Tibial nerve (tissue), 4 donors: ENCODE measurements around the gene KRTAP10-8. TPM values are rescaled to one million over a fixed set of nuclear protein-coding genes. Genes with fewer than 3 reads are reported as not detected.

Experiments used
- DNase-seq, 2 donors: peaks; one replicate each; pipeline ENCODE4 v3.0.0-alpha.2; 2019; ENCODE audit warnings: low spot score in 2 of 2
- H3K27ac ChIP-seq, 4 donors: fragments of 200-600 bp; sonication (generic) in 3 of 4; one replicate each; pipeline ENCODE4 v1.5.1; 2017 to 2019; ENCODE audit warnings: mild to moderate bottlenecking in 1 of 4
- H3K27me3 ChIP-seq, 2 donors: fragments of 200-600 bp; sonication (generic) in 1 of 2; one replicate each; pipeline versions ENCODE4 v1.5.1 to v1.6.0; 2017 to 2019
- H3K36me3 ChIP-seq, 3 donors: fragments of 200-600 bp; sonication (generic); one replicate each; pipeline ENCODE4 v1.5.1; 2018 to 2019
- H3K4me1 ChIP-seq, 4 donors: fragments of 200-600 bp; sonication (generic) in 3 of 4; one replicate each; pipeline ENCODE4 v1.5.1; 2017 to 2019
- H3K4me3 ChIP-seq, 4 donors: fragments of 200-600 bp; sonication (generic) in 3 of 4; one replicate each; pipeline ENCODE4 v1.5.1; 2017 to 2019; ENCODE audit warnings: mild to moderate bottlenecking in 1 of 4, moderate library complexity in 1 of 4
- H3K9me3 ChIP-seq, 4 donors: fragments of 200-600 bp; sonication (generic) in 3 of 4; one replicate each; pipeline ENCODE4 v1.5.1; 2017 to 2019
- EP300 ChIP-seq, 2 donors: sonication (generic); formaldehyde crosslinking; IDR thresholded peaks; one replicate each; pipeline ENCODE4 v1.6.1; 2017; ENCODE audit warnings: antibody characterized with exemption in 2 of 2, mild to moderate bottlenecking in 1 of 2
- POLR2A ChIP-seq, 2 donors: fragments of 450-650 bp; IDR thresholded peaks; one replicate each; pipeline ENCODE4 v1.6.1; 2017; ENCODE audit warnings: antibody characterized with exemption in 2 of 2, mild to moderate bottlenecking in 2 of 2, moderate library complexity in 2 of 2
- WGBS, 2 donors: methylation state at CpG; one replicate each; pipeline ENCODE4 v1.1.5; 2018; 5-methylcytosine and 5-hydroxymethylcytosine counted together
- total RNA-seq, 4 donors: library from RNA; depleted of rRNA; stranded (reverse); fragments of >200 nt; gene quantifications; one replicate each; pipeline ENCODE4 v1.1.0, GENCODE V29; 2016
- TF ChIP-seq, protein P1 (sequence below), 5 experiments: fragments of 200-600 bp in 3 of 5; fragments of 450-650 bp in 2 of 5; sonication (generic) in 3 of 5; IDR thresholded peaks; one replicate each; pipeline ENCODE4 v1.5.1; 2016 to 2019; ENCODE audit warnings: antibody characterized with exemption in 5 of 5, mild to moderate bottlenecking in 3 of 5, moderate library complexity in 2 of 5

The KRTAP10-8 gene
- total RNA-seq, 4 donors from 2014 or later = not detected

DNA sequence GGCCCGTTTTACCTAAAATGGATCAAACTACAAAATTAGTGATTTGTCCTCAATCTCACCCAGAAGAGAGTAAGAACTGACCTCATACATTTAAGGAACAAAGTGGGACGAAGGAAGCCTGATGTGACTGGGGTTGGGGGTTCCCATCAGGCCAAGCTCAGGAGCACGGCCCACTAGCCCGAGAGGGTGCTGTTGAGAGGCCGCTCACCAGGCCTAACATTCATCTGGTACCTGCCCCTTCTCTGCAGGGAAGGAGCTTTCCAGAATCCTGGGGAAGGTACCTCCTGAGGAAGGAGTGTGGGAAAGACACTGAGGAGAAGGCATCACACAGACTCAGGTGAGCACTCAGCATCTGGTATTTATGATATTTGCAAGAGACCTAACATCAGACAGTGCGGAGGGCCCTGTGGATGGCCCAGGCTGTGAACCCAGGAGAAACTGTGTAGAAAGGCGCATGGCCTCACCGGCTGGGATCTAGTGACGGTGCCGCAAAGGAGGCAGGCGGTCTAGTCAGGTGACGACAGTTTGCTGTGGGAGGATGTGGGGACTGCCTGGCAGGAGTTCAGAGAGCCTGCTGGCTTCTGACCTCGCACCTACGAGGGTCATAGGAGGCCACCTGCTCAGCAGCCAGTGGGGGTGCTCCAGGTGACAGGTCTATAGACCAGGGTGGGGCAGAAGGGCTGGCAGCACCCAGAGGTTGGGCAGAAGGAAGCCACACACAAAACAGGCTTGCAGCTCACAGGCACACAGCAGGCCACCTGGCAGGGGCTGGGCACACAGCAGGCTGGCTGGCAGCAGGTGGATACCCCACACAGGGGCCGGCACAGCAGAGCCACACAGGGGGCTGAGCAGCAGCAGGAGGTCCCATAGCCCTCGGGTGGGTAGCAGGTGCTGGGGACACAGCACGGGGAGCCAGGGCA is 42.0 kb downstream of the KRTAP10-8 start:
- peaks cover 0 to 39% (median 0%) of the 10 kb centered on the region in 4 donors for H3K9me3 ChIP-seq
- TF ChIP-seq EP300 (IDR thresholded peaks at IDR 0.05) (no peak), POLR2A (IDR thresholded peaks at IDR 0.05) (no peak)
- TF ChIP-seq, protein P1, sequence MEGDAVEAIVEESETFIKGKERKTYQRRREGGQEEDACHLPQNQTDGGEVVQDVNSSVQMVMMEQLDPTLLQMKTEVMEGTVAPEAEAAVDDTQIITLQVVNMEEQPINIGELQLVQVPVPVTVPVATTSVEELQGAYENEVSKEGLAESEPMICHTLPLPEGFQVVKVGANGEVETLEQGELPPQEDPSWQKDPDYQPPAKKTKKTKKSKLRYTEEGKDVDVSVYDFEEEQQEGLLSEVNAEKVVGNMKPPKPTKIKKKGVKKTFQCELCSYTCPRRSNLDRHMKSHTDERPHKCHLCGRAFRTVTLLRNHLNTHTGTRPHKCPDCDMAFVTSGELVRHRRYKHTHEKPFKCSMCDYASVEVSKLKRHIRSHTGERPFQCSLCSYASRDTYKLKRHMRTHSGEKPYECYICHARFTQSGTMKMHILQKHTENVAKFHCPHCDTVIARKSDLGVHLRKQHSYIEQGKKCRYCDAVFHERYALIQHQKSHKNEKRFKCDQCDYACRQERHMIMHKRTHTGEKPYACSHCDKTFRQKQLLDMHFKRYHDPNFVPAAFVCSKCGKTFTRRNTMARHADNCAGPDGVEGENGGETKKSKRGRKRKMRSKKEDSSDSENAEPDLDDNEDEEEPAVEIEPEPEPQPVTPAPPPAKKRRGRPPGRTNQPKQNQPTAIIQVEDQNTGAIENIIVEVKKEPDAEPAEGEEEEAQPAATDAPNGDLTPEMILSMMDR (IDR thresholded peaks at IDR 0.05) = no peak
- no peak overlapping the region for H3K4me3 ChIP-seq
- no peak overlapping the region for H3K27ac ChIP-seq
- no peaks in the 10 kb centered on the region for H3K27me3 ChIP-seq
- 77 to 84% methylated on average over 14 to 15 of the region's 17 CpGs for WGBS, 2 donors
- H3K4me1 ChIP-seq = no peaks in the 10 kb centered on the region
- DNase-seq = no peak
- no peaks in the 10 kb centered on the region for H3K36me3 ChIP-seq

DNA sequence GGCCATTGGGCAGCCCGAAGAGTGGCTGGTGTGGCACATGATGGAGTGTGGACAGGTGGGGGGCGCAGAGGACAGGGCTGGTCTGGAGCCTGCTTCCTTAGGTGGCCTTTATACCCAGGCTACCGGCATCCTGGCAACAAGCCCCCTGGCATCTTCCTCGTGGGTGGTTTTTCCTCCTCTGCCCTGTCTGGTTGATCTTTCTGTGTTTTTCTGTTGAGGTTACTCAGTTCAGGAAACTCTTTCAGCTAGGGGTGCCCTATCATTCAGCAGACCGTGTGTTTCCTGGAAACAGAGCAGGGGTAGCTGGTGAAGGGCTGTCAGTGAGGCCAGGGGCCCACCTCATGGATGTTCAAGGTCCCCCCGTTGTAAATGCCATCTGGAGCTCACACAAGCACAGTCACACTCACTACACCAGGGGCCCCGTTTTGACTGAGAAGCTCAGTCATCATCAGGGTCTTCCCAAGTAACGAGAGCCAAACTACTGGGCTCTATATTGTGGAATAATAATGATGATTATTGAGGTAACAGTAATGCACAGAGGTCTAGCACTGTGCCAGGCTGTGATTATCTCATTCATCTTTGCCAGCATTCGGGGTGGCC is 42.8 kb downstream of the KRTAP10-8 start, which contains the start of gene KRTAP12-4:
Gene KRTAP12-4, minus strand, starts transcription at position 84 of the 600 bp plus-strand sequence. Its CDS starts 45 bp downstream, at position 39.
- H3K36me3 ChIP-seq = no peaks in the 10 kb centered on the region
- TF ChIP-seq POLR2A (IDR thresholded peaks at IDR 0.05) (no peak), EP300 (IDR thresholded peaks at IDR 0.05) (no peak)
- TF ChIP-seq, protein P1 (IDR thresholded peaks at IDR 0.05) = no peak
- no peak for DNase-seq
- H3K9me3 ChIP-seq = peaks cover 0 to 33% (median 0%) of the 10 kb centered on the region in 4 donors
- WGBS, 2 donors = 56 to 57% methylated on average over 8 to 9 of the region's 9 CpGs
- H3K27ac ChIP-seq = no peak within 1 kb of the TSS
- no peaks in the 10 kb centered on the region for H3K4me1 ChIP-seq
- H3K4me3 ChIP-seq = no peak within 1 kb of the TSS
- no peaks in the 10 kb centered on the region for H3K27me3 ChIP-seq

DNA sequence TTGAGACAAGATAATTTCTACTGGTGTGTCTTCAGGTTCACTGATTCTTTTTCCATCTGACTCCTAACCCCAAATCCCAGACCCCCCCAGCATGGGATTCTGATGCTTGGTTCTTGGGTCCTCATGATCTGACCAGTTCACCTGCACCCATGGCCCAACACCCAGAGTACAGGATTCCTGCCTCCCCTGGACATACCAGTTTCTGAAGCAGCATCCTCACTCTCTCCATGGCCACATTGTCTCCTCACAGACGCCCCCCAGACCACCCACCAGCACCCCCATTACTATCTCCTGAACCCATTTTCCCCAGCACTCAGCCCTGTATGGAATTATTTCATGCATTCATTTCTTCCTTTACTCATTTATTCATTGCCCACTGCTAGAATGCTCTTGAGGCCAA is 45.0 kb downstream of the KRTAP10-8 start:
- H3K27ac ChIP-seq = peak overlapping the region in 1 of 4 donors; percentile 40
- TF ChIP-seq EP300 (IDR thresholded peaks at IDR 0.05) (no peak), POLR2A (IDR thresholded peaks at IDR 0.05) (no peak)
- TF ChIP-seq, protein P1 (IDR thresholded peaks at IDR 0.05) = no peak
- no peak overlapping the region for H3K4me3 ChIP-seq
- H3K9me3 ChIP-seq = peaks cover 0 to 31% (median 0%) of the 10 kb centered on the region in 4 donors
- no peaks in the 10 kb centered on the region for H3K27me3 ChIP-seq
- no peaks in the 10 kb centered on the region for H3K36me3 ChIP-seq
- WGBS, 2 donors = 32 to 35% methylated on average over 1 of the region's 1 CpG
- H3K4me1 ChIP-seq = no peaks in the 10 kb centered on the region
- no peak for DNase-seq

DNA sequence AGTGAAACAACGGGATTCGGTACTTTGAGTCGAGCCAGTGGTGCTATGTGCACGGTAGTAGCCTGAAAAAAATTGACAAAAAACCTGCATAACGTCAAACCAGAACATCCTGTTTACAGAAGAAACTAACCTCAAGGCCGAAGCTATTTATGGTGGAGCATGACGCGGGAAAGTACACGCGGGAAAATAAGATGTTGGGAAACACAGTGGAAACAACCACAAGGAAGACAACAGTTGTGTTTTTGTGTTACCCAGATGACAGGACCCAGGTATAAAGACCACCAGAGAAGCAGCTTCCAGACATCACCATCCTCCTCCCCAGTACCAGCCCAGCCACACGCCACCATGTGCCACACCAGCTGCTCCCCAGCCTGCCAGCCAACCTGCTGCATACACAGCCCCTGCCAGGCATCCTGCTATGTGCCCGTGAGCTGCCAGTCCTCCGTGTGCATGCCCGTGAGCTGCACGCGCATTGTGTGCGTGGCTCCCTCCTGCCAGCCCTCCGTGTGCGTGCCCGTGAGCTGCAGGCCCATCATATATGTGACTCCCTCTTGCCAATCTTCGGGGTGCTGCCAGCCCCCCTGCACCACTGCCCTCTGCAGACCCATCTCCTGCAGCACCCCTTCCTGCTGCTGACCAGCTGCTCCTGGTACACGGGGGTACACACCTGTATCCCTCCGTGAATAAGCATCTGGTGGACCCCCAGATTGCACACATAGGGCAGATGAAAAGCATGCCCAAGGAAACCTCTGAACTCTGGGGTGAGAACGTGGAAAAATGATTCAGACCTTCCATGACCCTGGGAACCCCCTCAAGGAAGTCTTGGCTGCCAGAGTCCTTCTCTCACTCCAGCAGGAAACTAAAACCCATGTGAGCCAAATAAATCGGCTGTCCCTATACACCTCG is 46.0 kb downstream of the KRTAP10-8 start, which contains the start of gene KRTAP12-3:
Gene KRTAP12-3, plus strand, starts transcription at position 298 of the 906 bp plus-strand sequence. Its CDS starts 48 bp downstream, at position 346.
- Histone ChIP-seq H3K27ac (peak within 1 kb of the TSS in 1 of 4 donors; percentile 40), H3K27me3 (no peaks in the 10 kb centered on the region), H3K4me3 (no peak within 1 kb of the TSS), H3K4me1 (no peaks in the 10 kb centered on the region), H3K9me3 (peaks cover 0 to 31% (median 0%) of the 10 kb centered on the region in 4 donors), H3K36me3 (no peaks in the 10 kb centered on the region)
- WGBS, 2 donors = 77 to 79% methylated on average over 22 to 26 of the region's 26 CpGs
- no peak for DNase-seq
- TF ChIP-seq POLR2A (IDR thresholded peaks at IDR 0.05) = no peak
- TF ChIP-seq EP300 (IDR thresholded peaks at IDR 0.05) = no peak
- TF ChIP-seq, protein P1 (IDR thresholded peaks at IDR 0.05) = no peak
